ENCODE results near the gene NNMT. TPM values are rescaled to one million over a fixed set of nuclear protein-coding genes. Genes with fewer than 3 reads are reported as not detected.
A peak's percentile ranks its signal among the peaks of the same experiment; 100 is the strongest.
"Not testable (repeated sequence)": the region's sequence is repeated elsewhere in the genome, so short reads cannot be mapped to it uniquely, and the experiment has no call there.

NNMT gene
- polyA plus RNA-seq, 4 donors, result 0.81 to 169 (median 22.7) TPM

DNA sequence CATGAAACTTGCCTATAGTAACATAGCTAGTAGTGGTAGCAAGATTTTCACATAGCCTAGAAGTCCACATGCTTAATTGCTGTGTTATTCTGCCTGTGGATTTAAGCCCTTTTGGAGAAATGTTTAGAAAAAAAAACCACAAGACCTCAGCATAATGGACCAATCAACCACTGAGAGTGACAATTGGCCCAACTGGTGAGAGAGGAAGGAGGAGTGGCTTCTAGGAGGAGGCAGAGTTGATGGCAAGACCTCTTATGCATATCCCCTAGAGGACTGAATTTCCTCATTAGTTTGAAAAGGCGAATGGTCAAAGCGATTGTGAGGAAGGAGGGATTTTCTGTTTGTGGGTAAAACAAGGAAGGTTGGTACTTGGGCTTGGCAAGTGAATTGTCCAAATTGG is 30.6 kb downstream of the NNMT start:
- WGBS, 3 donors, result 87 to 95% (median 94%) methylated on average over 2 of the region's 2 CpGs
- FAIRE-seq (no peak), DNase-seq (no peak)
- Histone ChIP-seq H3K27ac (ENCODE audit: low read depth in 1 of 3, low read length in 2 of 3) (no peak overlapping the region), H3K9me3 (ENCODE audit: control insufficient read depth in 2 of 2, insufficient read depth in 1 of 2, low read depth in 1 of 2, low read length in 1 of 2) (peaks cover 0 to 3% of the 10 kb centered on the region in 2 donors), H3K36me3 (ENCODE audit: control insufficient read depth in 3 of 3, insufficient read depth in 2 of 3, low read depth in 1 of 3, low read length in 3 of 3) (no peaks in the 10 kb centered on the region), H3K27me3 (ENCODE audit: control insufficient read depth in 3 of 3, insufficient read depth in 3 of 3, low read length in 3 of 3) (peaks cover 0 to 2% (median 0%) of the 10 kb centered on the region in 3 donors), H3K4me1 (ENCODE audit: control insufficient read depth in 3 of 3, insufficient read depth in 2 of 3, low read depth in 1 of 3, low read length in 2 of 3) (no peaks in the 10 kb centered on the region), H3K4me3 (ENCODE audit: low read depth in 1 of 3, low read length in 3 of 3) (no peak overlapping the region)

DNA sequence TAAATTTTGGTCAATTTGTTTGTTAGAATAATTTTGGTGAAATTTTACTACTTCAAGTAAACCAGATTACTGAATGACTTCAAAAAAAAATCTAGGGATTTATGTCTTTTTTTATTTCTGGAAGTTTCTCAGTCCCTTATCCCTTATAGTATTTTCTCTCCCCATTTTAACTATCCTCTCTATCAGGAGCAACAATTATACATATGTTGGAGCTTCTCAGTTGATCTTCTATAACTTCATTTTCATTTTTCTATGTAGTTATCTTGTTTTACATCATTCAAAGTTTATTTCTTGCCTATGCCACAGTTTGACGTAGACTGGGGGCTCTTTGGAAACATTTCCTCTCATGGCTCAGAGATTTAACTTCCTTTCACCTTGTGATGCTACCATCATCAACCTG is 34.2 kb downstream of the NNMT start:
- FAIRE-seq (no peak), DNase-seq (no peak)
- H3K4me1 ChIP-seq (ENCODE audit: control insufficient read depth in 3 of 3, insufficient read depth in 2 of 3, low read depth in 1 of 3, low read length in 2 of 3), result no peaks in the 10 kb centered on the region
- H3K27ac ChIP-seq (ENCODE audit: low read depth in 1 of 3, low read length in 2 of 3), result no peak overlapping the region
- H3K9me3 ChIP-seq (ENCODE audit: control insufficient read depth in 2 of 2, insufficient read depth in 1 of 2, low read depth in 1 of 2, low read length in 1 of 2), result peaks cover 0 to 3% of the 10 kb centered on the region in 2 donors
- 82 to 89% (median 83%) methylated on average over 1 of the region's 1 CpG for WGBS, 3 donors
- H3K27me3 ChIP-seq (ENCODE audit: control insufficient read depth in 3 of 3, insufficient read depth in 3 of 3, low read length in 3 of 3), result peaks cover 0 to 4% (median 0%) of the 10 kb centered on the region in 3 donors
- no peak overlapping the region for H3K4me3 ChIP-seq (ENCODE audit: low read depth in 1 of 3, low read length in 3 of 3)
- no peaks in the 10 kb centered on the region for H3K36me3 ChIP-seq (ENCODE audit: control insufficient read depth in 3 of 3, insufficient read depth in 2 of 3, low read depth in 1 of 3, low read length in 3 of 3)

DNA sequence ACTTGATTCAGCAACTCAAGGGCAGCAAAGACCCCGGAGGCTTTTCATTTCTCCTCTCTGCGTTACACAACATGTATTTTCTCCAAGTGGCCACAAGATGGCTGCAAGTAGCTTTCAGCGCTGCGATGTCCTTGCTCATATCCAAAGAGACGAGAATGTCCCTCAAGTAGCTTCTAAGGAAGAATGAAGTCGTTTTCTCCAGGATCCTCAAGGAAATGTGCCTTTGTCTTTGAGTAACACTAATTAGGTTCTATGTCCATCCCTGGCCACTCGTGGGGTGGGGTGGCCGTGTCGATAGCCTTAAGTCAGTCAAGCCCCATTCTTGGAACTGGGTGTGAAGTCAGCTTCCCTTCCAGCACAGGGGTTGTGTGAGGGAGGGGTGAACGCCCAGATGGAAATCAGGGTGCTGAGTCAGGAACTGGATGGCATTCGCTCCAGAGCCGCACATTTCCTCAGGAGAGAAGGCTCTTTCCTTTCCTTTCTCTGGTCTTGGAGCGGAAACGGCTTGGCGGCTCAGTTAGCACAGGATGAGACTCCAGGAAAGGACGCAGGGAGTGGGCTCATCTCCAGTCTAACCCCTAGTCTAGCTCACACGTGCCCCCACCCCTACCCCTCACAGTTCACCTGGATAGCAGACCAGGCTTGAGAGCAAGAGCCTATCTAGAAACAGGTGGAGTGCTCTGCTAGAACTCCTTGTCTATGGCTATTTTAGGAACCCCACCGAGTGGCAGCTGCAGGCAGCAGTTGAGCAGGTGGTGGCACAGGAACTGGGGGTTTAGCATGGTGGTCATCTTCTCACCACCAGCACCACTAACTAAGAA is 44.3 kb downstream of the NNMT start:
- Histone ChIP-seq H3K27ac (ENCODE audit: low read depth in 1 of 3, low read length in 2 of 3) (no peak overlapping the region), H3K27me3 (ENCODE audit: control insufficient read depth in 3 of 3, insufficient read depth in 3 of 3, low read length in 3 of 3) (no peaks in the 10 kb centered on the region), H3K9me3 (ENCODE audit: control insufficient read depth in 2 of 2, insufficient read depth in 1 of 2, low read depth in 1 of 2, low read length in 1 of 2) (no peaks in the 10 kb centered on the region), H3K4me1 (ENCODE audit: control insufficient read depth in 3 of 3, insufficient read depth in 2 of 3, low read depth in 1 of 3, low read length in 2 of 3) (no peaks in the 10 kb centered on the region), H3K4me3 (ENCODE audit: low read depth in 1 of 3, low read length in 3 of 3) (no peak overlapping the region), H3K36me3 (ENCODE audit: control insufficient read depth in 3 of 3, insufficient read depth in 2 of 3, low read depth in 1 of 3, low read length in 3 of 3) (no peaks in the 10 kb centered on the region)
- DNase-seq (peak; percentile 60 to 63), FAIRE-seq (no peak)
- WGBS, 3 donors, result 24 to 31% (median 29%) methylated on average over 17 to 18 of the region's 18 CpGs

DNA sequence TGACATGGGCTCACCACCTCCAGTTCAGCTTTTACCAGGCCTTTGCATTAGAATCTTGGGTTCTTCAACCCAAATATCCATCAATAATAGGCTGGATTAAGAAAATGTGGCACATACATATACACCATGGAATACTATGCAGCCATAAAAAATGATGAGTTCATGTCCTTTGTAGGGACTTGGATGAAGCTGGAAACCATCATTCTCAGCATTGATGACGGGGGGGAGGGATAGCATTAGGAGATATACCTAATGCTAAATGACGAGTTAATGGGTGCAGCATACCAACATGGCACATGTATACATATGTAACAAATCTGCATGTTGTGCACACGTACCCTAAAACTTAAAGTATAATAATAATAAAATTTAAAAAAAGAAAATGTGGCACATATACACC is 45.5 kb downstream of the NNMT start:
- DNase-seq; H3K36me3 ChIP-seq (ENCODE audit: control insufficient read depth in 3 of 3, insufficient read depth in 2 of 3, low read depth in 1 of 3, low read length in 3 of 3); H3K27ac ChIP-seq (ENCODE audit: low read depth in 1 of 3, low read length in 2 of 3); H3K27me3 ChIP-seq (ENCODE audit: control insufficient read depth in 3 of 3, insufficient read depth in 3 of 3, low read length in 3 of 3); H3K9me3 ChIP-seq (ENCODE audit: control insufficient read depth in 2 of 2, insufficient read depth in 1 of 2, low read depth in 1 of 2, low read length in 1 of 2); H3K4me1 ChIP-seq (ENCODE audit: control insufficient read depth in 3 of 3, insufficient read depth in 2 of 3, low read depth in 1 of 3, low read length in 2 of 3); FAIRE-seq; H3K4me3 ChIP-seq (ENCODE audit: low read depth in 1 of 3, low read length in 3 of 3): not testable (repeated sequence)
- 85 to 90% (median 89%) methylated on average over 3 of the region's 3 CpGs for WGBS, 3 donors

DNA sequence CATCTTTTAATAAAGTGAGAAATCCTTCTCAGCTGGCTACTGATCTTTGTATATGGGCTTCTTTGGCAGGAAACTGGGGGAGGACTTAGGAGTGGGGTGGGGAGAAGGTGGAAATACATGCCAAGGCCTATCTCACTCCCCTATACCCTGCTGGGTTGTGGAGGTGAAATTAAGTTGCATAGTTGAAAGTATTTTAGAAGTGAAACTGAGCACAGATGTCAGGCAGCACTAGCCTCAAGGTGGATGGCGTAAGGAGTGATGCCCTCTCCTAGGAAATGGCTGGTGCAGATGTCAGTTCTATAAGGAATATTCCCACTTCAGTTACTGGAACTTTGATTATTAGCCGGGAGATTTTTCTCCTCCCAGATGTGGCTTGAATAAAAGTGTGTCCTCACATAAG is 46.3 kb downstream of the NNMT start:
- no peaks in the 10 kb centered on the region for H3K4me1 ChIP-seq (ENCODE audit: control insufficient read depth in 3 of 3, insufficient read depth in 2 of 3, low read depth in 1 of 3, low read length in 2 of 3)
- FAIRE-seq (no peak), DNase-seq (no peak)
- 91 to 93% (median 91%) methylated on average over 2 of the region's 2 CpGs for WGBS, 3 donors
- peaks cover 0 to 5% of the 10 kb centered on the region in 2 donors for H3K9me3 ChIP-seq (ENCODE audit: control insufficient read depth in 2 of 2, insufficient read depth in 1 of 2, low read depth in 1 of 2, low read length in 1 of 2)
- H3K27me3 ChIP-seq (ENCODE audit: control insufficient read depth in 3 of 3, insufficient read depth in 3 of 3, low read length in 3 of 3), result no peaks in the 10 kb centered on the region
- H3K27ac ChIP-seq (ENCODE audit: low read depth in 1 of 3, low read length in 2 of 3), result no peak overlapping the region
- no peaks in the 10 kb centered on the region for H3K36me3 ChIP-seq (ENCODE audit: control insufficient read depth in 3 of 3, insufficient read depth in 2 of 3, low read depth in 1 of 3, low read length in 3 of 3)
- H3K4me3 ChIP-seq (ENCODE audit: low read depth in 1 of 3, low read length in 3 of 3), result no peak overlapping the region

DNA sequence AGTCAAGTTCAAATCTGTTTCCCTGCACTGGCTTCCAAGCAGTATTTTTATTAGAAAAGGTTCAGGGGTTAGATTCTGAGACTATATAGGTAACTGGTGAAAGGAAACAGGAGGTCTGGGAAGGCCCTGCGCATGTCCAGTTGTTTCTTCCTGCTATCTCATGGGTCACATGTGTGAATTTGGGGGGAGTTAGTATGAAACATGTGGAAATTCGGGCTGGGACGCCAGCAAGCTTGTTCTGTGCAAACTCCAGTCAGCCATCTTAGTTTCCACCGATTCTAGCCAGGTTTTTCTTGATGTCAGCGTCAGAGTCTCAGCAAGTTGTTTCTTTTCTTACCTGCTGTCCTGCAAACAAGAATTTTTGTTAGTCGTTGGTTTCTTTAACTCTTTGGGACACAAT is 46.8 kb downstream of the NNMT start:
- H3K4me1 ChIP-seq (ENCODE audit: control insufficient read depth in 3 of 3, insufficient read depth in 2 of 3, low read depth in 1 of 3, low read length in 2 of 3), result no peaks in the 10 kb centered on the region
- H3K9me3 ChIP-seq (ENCODE audit: control insufficient read depth in 2 of 2, insufficient read depth in 1 of 2, low read depth in 1 of 2, low read length in 1 of 2), result peaks cover 0 to 5% of the 10 kb centered on the region in 2 donors
- 84 to 86% (median 85%) methylated on average over 6 of the region's 6 CpGs for WGBS, 3 donors
- H3K27me3 ChIP-seq (ENCODE audit: control insufficient read depth in 3 of 3, insufficient read depth in 3 of 3, low read length in 3 of 3), result no peaks in the 10 kb centered on the region
- DNase-seq (no peak), FAIRE-seq (no peak)
- no peaks in the 10 kb centered on the region for H3K36me3 ChIP-seq (ENCODE audit: control insufficient read depth in 3 of 3, insufficient read depth in 2 of 3, low read depth in 1 of 3, low read length in 3 of 3)
- no peak overlapping the region for H3K4me3 ChIP-seq (ENCODE audit: low read depth in 1 of 3, low read length in 3 of 3)
- H3K27ac ChIP-seq (ENCODE audit: low read depth in 1 of 3, low read length in 2 of 3), result no peak overlapping the region

DNA sequence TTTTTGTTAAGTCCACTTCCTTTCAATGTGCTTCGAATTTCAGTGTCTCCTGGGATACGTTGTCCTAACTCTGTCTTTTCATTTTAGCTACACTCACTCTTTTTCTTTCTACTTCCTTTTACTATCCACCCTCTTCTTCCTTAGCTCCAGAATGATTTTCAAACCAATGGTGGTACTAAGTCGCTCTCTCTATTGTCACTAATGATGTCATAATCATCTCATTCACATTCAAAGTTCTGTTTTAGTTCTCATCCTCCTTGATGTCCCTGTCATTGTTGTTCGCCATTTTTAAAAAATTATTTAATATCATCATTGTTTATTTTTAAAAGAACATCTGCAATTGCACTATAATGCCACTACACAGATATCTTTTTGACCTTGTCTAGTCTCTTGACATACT is 47.3 kb downstream of the NNMT start:
- FAIRE-seq (no peak), DNase-seq (no peak)
- H3K27me3 ChIP-seq (ENCODE audit: control insufficient read depth in 3 of 3, insufficient read depth in 3 of 3, low read length in 3 of 3), result no peaks in the 10 kb centered on the region
- H3K27ac ChIP-seq (ENCODE audit: low read depth in 1 of 3, low read length in 2 of 3), result no peak overlapping the region
- no peaks in the 10 kb centered on the region for H3K4me1 ChIP-seq (ENCODE audit: control insufficient read depth in 3 of 3, insufficient read depth in 2 of 3, low read depth in 1 of 3, low read length in 2 of 3)
- no peaks in the 10 kb centered on the region for H3K36me3 ChIP-seq (ENCODE audit: control insufficient read depth in 3 of 3, insufficient read depth in 2 of 3, low read depth in 1 of 3, low read length in 3 of 3)
- H3K9me3 ChIP-seq (ENCODE audit: control insufficient read depth in 2 of 2, insufficient read depth in 1 of 2, low read depth in 1 of 2, low read length in 1 of 2), result peaks cover 0 to 5% of the 10 kb centered on the region in 2 donors
- H3K4me3 ChIP-seq (ENCODE audit: low read depth in 1 of 3, low read length in 3 of 3), result no peak overlapping the region
- 83 to 93% (median 84%) methylated on average over 4 of the region's 4 CpGs for WGBS, 3 donors

DNA sequence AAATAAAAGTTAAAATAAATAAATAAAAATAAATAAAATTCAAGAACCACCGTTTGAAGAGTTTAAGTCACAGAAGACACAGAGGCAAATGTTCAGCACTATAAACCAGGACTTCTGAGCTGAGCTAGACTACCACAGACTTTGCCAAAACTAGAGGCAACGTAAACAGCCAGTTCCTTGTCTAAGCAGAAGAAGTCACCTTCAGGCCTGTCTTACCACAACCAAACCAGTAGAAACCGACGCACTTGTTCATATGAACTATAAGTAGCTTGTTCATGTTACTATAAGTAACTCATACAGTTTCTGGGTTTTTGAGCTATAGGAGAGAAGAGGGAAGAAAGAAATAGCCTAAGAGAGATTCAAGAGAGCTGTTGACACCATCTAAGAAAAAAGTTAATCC is 48.3 kb downstream of the NNMT start:
- no peak overlapping the region for H3K27ac ChIP-seq (ENCODE audit: low read depth in 1 of 3, low read length in 2 of 3)
- H3K27me3 ChIP-seq (ENCODE audit: control insufficient read depth in 3 of 3, insufficient read depth in 3 of 3, low read length in 3 of 3), result no peaks in the 10 kb centered on the region
- FAIRE-seq (no peak), DNase-seq (no peak)
- no peaks in the 10 kb centered on the region for H3K36me3 ChIP-seq (ENCODE audit: control insufficient read depth in 3 of 3, insufficient read depth in 2 of 3, low read depth in 1 of 3, low read length in 3 of 3)
- no peaks in the 10 kb centered on the region for H3K4me1 ChIP-seq (ENCODE audit: control insufficient read depth in 3 of 3, insufficient read depth in 2 of 3, low read depth in 1 of 3, low read length in 2 of 3)
- 71 to 79% (median 74%) methylated on average over 4 of the region's 4 CpGs for WGBS, 3 donors
- no peak overlapping the region for H3K4me3 ChIP-seq (ENCODE audit: low read depth in 1 of 3, low read length in 3 of 3)
- peaks cover 0 to 5% of the 10 kb centered on the region in 2 donors for H3K9me3 ChIP-seq (ENCODE audit: control insufficient read depth in 2 of 2, insufficient read depth in 1 of 2, low read depth in 1 of 2, low read length in 1 of 2)

Measured in small intestine (tissue), 7 donors.